HG03469 (cell line): Measurements from ENCODE around the gene XAB2.

Experiments
- ATAC-seq: cut with Tn5 transposase; IDR thresholded peaks from one replicate; pipeline ENCODE4 v1.9.1; 2021; ENCODE audit warnings: mild to moderate bottlenecking, moderate library complexity, moderate number of reproducible peaks; ENCODE audit not compliant: unreplicated experiment

XAB2 gene

GRCh38 chr19:7633698-7634097 is 4.4 kb upstream of the XAB2 start, which contains the start of gene PCP2:
Gene PCP2 (minus strand): TSS chr19:7633719. CDS start chr19:7633457, 262 bp downstream.
- ATAC-seq: no peak

- ATAC-seq: no peak
Measured at GRCh38 chr19:7632340-7633203, 3.2 kb upstream of the XAB2 start.

- no peak for ATAC-seq
Measured at GRCh38 chr19:7631577-7631976, 2.2 kb upstream of the XAB2 start.

- ATAC-seq: no peak
Measured at GRCh38 chr19:7628589-7629311, 595 bp downstream of the XAB2 start.

- ATAC-seq: no peak
Measured at GRCh38 chr19:7627166-7627565, 2.2 kb downstream of the XAB2 start.

- ATAC-seq: no peak
Measured at GRCh38 chr19:7625763-7626372, 3.5 kb downstream of the XAB2 start.

- ATAC-seq: no peak
Measured at GRCh38 chr19:7624810-7625209, 4.5 kb downstream of the XAB2 start.

- no peak for ATAC-seq
Measured at GRCh38 chr19:7623725-7624603, 5.4 kb downstream of the XAB2 start.

GRCh38 chr19:7622933-7623685 is 6.2 kb downstream of the XAB2 start:
- ATAC-seq: no peak

GRCh38 chr19:7620442-7621412 is 8.6 kb downstream of the XAB2 start:
- ATAC-seq: no peak

GRCh38 chr19:7619671-7620441 is 9.5 kb downstream of the XAB2 start:
- no peak for ATAC-seq

- ATAC-seq: no peak
Measured at GRCh38 chr19:7618771-7619510, 10.4 kb downstream of the XAB2 start.

- ATAC-seq: no peak
Measured at GRCh38 chr19:7618348-7618747, 11.0 kb downstream of the XAB2 start.

GRCh38 chr19:7617735-7618134 is 11.6 kb downstream of the XAB2 start:
- no peak for ATAC-seq

GRCh38 chr19:7617172-7617571 is 12.2 kb downstream of the XAB2 start:
- ATAC-seq: no peak

GRCh38 chr19:7614859-7615741 is 14.2 kb downstream of the XAB2 start:
- ATAC-seq: no peak
